ENCODE data around the gene SHB. TPM values are rescaled to one million over a fixed set of nuclear protein-coding genes. Genes with fewer than 3 reads are reported as not detected.

Gene SHB
- total RNA-seq, 4 donors from 2014 or later = 17.7 to 31.4 (median 24.2) TPM

DNA sequence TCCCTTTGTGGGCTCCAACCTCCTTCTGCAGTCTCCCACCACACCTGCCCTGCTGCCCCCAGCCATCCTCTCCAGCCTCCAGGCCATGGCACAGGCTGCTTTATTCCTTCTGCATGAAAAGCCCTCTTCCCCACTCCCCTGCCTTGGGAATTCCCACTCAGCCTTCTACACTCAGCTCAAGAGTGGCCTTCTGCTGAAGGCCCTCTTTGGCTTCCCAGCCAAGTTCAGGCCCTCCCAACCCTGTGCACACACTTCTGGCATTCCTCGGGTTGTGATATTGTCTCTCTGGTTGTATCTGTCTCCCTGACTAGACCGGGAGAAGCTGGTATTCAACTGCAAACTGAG is 5.7 kb downstream of the SHB start:
- no peaks in the 10 kb centered on the region for H3K27me3 ChIP-seq
- H3K4me1 ChIP-seq = peaks cover 37 to 100% (median 55%) of the 10 kb centered on the region in 3 donors
- H3K27ac ChIP-seq = peak overlapping the region in 2 of 4 donors; percentile 28 to 97
- no peak overlapping the region for H3K4me3 ChIP-seq
- no peaks in the 10 kb centered on the region for H3K36me3 ChIP-seq
- intact Hi-C loops (cut with DNase I) = no loop called here
- TF ChIP-seq, protein P1, sequence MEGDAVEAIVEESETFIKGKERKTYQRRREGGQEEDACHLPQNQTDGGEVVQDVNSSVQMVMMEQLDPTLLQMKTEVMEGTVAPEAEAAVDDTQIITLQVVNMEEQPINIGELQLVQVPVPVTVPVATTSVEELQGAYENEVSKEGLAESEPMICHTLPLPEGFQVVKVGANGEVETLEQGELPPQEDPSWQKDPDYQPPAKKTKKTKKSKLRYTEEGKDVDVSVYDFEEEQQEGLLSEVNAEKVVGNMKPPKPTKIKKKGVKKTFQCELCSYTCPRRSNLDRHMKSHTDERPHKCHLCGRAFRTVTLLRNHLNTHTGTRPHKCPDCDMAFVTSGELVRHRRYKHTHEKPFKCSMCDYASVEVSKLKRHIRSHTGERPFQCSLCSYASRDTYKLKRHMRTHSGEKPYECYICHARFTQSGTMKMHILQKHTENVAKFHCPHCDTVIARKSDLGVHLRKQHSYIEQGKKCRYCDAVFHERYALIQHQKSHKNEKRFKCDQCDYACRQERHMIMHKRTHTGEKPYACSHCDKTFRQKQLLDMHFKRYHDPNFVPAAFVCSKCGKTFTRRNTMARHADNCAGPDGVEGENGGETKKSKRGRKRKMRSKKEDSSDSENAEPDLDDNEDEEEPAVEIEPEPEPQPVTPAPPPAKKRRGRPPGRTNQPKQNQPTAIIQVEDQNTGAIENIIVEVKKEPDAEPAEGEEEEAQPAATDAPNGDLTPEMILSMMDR (IDR thresholded peaks at IDR 0.05) = no peak
- TF ChIP-seq POLR2A (IDR thresholded peaks at IDR 0.05) = no peak
- no peaks in the 10 kb centered on the region for H3K9me3 ChIP-seq
- DNase-seq = no peak
- WGBS, 2 donors = 25 to 40% methylated on average over 2 of the region's 2 CpGs

DNA sequence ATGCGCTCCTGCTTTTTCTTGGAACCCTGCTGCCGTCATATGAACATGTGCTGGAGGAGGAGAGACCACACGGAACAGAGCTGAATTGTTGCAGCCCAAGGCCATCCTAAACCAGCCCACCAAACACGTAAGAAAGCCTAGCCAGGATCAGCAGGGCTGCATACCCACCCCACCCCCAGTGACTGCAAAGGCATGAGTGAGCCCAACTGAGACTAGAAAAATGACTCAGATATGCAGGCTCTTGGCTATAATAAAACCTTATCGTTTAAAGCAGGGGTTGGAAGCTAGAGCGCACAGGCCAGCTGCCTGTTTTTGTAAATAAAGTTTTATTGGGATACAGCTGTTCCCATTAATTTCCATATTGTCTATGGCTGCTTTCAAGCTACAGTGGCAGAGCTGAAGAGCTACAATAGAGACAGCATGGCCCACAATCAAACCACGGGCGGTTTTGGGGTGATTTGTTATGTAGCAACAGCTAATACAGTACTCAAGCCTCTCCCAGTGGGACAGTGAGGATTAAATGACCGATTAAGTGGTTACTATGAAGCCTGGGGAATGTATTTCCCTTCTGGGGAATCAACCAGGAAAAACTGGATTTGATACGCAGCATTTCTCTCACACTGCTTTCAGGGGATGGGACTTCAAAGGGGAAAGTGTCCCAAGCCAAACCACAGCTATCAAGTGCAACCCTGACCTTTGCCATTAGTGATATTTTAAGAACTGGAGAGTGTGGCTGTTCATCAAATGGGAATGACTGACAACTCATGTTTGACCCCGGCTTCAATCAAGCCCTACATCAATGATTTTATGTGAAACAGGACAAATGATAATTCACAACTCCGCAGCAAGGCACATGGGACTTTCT is 6.3 kb downstream of the SHB start:
- TF ChIP-seq, protein P1 (IDR thresholded peaks at IDR 0.05) = no peak
- no peak for TF ChIP-seq POLR2A (IDR thresholded peaks at IDR 0.05)
- Histone ChIP-seq H3K4me1 (peaks cover 43 to 100% (median 61%) of the 10 kb centered on the region in 3 donors), H3K4me3 (no peak overlapping the region), H3K27me3 (no peaks in the 10 kb centered on the region), H3K27ac (peak overlapping the region in 2 of 4 donors; percentile 28 to 97), H3K36me3 (no peaks in the 10 kb centered on the region), H3K9me3 (no peaks in the 10 kb centered on the region)
- 66 to 78% methylated on average over 10 to 11 of the region's 12 CpGs for WGBS, 2 donors
- no peak for DNase-seq
- intact Hi-C loops (cut with DNase I) = no loop called here

DNA sequence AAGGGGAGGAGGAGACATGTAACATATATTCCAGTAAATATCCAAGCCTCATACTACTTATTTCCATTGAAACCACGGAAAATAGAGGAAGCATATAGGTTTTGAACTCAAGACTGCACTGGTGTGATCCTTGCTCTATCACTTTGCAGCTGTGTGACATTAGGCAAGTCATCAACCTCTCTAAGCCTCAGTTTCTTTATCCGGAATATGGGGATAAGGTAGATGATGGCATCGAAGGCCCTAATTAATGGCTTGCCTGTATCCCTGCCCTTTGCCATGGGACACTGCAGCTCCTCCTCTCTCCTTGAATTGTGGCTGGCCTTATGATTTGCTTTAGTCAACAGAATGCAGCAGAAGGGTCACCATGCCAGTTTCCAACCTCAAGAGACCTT is 6.9 kb downstream of the SHB start:
- Histone ChIP-seq H3K27ac (peak overlapping the region in 1 of 4 donors; percentile 33), H3K36me3 (no peaks in the 10 kb centered on the region), H3K4me1 (peaks cover 47 to 100% (median 67%) of the 10 kb centered on the region in 3 donors), H3K27me3 (no peaks in the 10 kb centered on the region), H3K9me3 (no peaks in the 10 kb centered on the region), H3K4me3 (no peak overlapping the region)
- DNase-seq = no peak
- intact Hi-C loops (cut with DNase I) = no loop called here
- WGBS, 2 donors = 88 to 94% methylated on average over 2 to 3 of the region's 3 CpGs
- no peak for TF ChIP-seq POLR2A (IDR thresholded peaks at IDR 0.05)
- TF ChIP-seq, protein P1 (IDR thresholded peaks at IDR 0.05) = no peak

DNA sequence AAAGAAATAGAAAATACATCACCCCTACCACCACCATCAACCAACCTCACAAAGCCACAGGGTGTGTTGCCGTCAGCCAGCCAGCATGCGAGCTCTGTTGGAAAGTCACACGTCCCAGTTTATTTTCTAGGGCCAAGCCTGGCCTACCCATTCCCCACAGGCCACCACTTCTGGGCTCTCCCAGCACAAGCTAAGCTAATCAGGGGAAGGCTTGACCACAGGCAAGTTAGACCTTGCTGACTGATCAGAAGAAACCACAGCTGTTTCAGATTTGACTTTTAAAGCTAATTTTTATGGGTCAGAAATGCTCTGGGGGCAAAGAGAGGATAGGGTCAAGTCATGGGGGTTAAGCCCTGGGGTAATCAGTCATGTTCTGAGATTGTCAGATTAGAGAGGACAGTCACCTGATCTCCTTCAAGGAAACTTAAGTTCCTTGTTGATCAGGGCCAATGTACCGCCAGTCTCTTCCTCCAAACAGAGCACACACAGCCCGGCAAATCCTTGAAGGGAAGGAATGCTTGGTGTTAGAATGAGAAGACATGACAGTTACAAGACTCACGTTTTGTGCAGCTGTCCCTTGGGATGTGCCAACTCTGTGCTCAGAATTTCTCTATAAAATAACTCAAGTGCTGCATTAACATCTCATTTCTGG is 7.6 kb downstream of the SHB start:
- Histone ChIP-seq H3K27ac (peak overlapping the region in 1 of 4 donors; percentile 33), H3K27me3 (no peaks in the 10 kb centered on the region), H3K4me1 (peaks cover 40 to 100% (median 71%) of the 10 kb centered on the region in 3 donors), H3K9me3 (no peaks in the 10 kb centered on the region), H3K4me3 (no peak overlapping the region), H3K36me3 (no peaks in the 10 kb centered on the region)
- 51 to 63% methylated on average over 6 of the region's 6 CpGs for WGBS, 2 donors
- TF ChIP-seq, protein P1 (IDR thresholded peaks at IDR 0.05) = no peak
- TF ChIP-seq POLR2A (IDR thresholded peaks at IDR 0.05) = no peak
- intact Hi-C loops (cut with DNase I) = no loop called here
- no peak for DNase-seq

DNA sequence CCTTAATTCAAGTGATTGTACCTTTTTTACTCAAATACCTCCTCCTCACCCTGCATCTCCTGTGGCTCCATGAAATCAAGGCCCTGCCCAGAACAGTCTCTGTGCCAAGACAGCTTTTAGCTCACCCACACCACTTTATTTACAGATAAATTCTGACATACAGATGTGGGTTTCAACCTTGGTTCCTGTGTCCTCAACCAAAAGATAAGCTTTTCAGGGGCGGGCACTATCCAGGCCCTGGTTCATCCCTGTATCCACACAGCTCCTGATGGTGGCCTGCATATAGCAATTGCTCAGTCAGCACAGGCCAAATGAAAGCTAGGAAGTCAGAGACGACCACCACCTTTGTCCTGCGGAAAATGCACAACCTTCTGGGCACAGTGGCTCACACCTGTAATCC is 8.3 kb downstream of the SHB start:
- no peaks in the 10 kb centered on the region for H3K9me3 ChIP-seq
- no peaks in the 10 kb centered on the region for H3K27me3 ChIP-seq
- intact Hi-C loops (cut with DNase I) = no loop called here
- WGBS, 2 donors = 66 to 72% methylated on average over 3 of the region's 3 CpGs
- TF ChIP-seq, protein P1 (IDR thresholded peaks at IDR 0.05) = no peak
- TF ChIP-seq POLR2A (IDR thresholded peaks at IDR 0.05) = no peak
- H3K27ac ChIP-seq = peak overlapping the region in 3 of 4 donors; percentile 7 to 75 (median 33)
- no peak for DNase-seq
- no peak overlapping the region for H3K4me3 ChIP-seq
- H3K4me1 ChIP-seq = peaks cover 33 to 100% (median 66%) of the 10 kb centered on the region in 3 donors
- H3K36me3 ChIP-seq = no peaks in the 10 kb centered on the region
